ENCODE data around the gene LUZP4.

Gene LUZP4

DNA sequence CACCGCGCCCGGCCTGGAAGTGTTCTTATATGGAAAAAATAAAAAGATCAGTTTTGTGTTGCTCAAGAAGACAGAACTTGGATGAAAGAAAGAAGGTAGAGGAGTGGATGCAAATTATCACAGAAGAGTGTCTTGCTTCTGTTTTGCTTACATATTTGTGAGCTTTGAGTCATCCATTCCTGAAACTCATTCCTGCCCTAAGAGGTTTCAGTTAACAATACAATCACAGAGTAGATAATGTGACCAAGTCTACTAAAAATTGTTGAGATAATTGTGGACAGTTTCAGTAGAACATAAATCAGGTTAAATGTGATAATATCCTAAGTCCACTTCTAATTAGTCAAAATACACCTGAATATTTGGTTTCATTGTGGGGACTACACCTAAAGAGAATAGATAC lies 29.2 kb upstream of the LUZP4 start:
- peak; percentile 15 for DNase-seq (ENCODE audit: extremely low read depth, insufficient read length)
- Histone ChIP-seq H3K27me3 (replicated peaks; ENCODE audit: control insufficient read depth, insufficient read depth, low read length) (no peaks in the 10 kb centered on the region; the same call in none of the 2 replicates), H3K4me3 (replicated peaks; ENCODE audit: low read depth, low read length) (no peak overlapping the region), H3K36me3 (ENCODE audit: control insufficient read depth, insufficient read depth, low read length) (no peaks in the 10 kb centered on the region)
- TF ChIP-seq, protein P1, sequence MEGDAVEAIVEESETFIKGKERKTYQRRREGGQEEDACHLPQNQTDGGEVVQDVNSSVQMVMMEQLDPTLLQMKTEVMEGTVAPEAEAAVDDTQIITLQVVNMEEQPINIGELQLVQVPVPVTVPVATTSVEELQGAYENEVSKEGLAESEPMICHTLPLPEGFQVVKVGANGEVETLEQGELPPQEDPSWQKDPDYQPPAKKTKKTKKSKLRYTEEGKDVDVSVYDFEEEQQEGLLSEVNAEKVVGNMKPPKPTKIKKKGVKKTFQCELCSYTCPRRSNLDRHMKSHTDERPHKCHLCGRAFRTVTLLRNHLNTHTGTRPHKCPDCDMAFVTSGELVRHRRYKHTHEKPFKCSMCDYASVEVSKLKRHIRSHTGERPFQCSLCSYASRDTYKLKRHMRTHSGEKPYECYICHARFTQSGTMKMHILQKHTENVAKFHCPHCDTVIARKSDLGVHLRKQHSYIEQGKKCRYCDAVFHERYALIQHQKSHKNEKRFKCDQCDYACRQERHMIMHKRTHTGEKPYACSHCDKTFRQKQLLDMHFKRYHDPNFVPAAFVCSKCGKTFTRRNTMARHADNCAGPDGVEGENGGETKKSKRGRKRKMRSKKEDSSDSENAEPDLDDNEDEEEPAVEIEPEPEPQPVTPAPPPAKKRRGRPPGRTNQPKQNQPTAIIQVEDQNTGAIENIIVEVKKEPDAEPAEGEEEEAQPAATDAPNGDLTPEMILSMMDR (IDR thresholded peaks at IDR 0.05; ENCODE audit: insufficient read depth, low read length, poor library complexity, severe bottlenecking), result no peak

DNA sequence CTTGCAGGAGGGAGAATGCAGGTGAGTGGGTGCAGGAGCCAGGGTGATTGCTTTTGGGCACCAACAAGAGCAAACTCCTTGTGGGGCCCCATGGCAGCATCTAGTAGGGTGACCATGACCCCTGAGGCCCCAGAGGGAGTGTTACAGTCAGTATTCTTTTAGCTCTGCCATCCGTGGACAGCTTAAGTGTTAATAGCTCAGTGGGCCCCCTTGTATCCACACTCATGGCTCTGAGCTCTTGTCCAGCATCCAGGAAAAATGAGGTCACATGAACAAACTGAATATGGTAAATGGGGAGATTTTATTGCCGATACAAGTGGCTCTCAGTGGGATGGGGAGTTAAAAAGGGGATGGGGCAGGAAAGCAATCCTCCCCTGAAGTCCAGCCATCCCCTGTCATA lies 28.4 kb upstream of the LUZP4 start:
- Histone ChIP-seq H3K4me3 (replicated peaks; ENCODE audit: low read depth, low read length) (no peak overlapping the region), H3K36me3 (ENCODE audit: control insufficient read depth, insufficient read depth, low read length) (no peaks in the 10 kb centered on the region), H3K27me3 (replicated peaks; ENCODE audit: control insufficient read depth, insufficient read depth, low read length) (no peaks in the 10 kb centered on the region; the same call in none of the 2 replicates)
- no peak for DNase-seq (ENCODE audit: extremely low read depth, insufficient read length)
- TF ChIP-seq, protein P1 (IDR thresholded peaks at IDR 0.05; ENCODE audit: insufficient read depth, low read length, poor library complexity, severe bottlenecking), result no peak

DNA sequence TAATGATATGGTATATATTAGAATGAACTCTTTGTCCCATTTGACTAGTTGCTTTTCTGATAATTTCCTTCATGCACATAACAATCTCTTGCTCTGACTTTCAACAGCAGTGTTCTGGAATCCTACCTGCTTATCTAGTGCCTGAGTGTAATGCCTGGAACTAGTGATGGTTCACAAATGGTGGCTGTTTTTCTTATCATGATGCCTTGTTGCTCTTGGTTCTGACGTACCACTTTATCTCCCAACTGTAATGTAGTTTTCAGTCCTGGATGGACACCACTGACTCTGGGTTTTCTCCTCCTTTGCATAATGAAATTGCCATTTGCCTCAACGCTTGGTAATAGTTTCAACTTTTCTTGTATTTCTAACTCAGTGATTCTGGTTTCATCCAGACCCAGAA lies 25.5 kb upstream of the LUZP4 start:
- H3K36me3 ChIP-seq (ENCODE audit: control insufficient read depth, insufficient read depth, low read length), result no peaks in the 10 kb centered on the region
- H3K27me3 ChIP-seq (replicated peaks; ENCODE audit: control insufficient read depth, insufficient read depth, low read length), result no peaks in the 10 kb centered on the region; the same call in none of the 2 replicates
- TF ChIP-seq, protein P1 (IDR thresholded peaks at IDR 0.05; ENCODE audit: insufficient read depth, low read length, poor library complexity, severe bottlenecking), result no peak
- no peak overlapping the region for H3K4me3 ChIP-seq (replicated peaks; ENCODE audit: low read depth, low read length)
- DNase-seq (ENCODE audit: extremely low read depth, insufficient read length), result no peak

DNA sequence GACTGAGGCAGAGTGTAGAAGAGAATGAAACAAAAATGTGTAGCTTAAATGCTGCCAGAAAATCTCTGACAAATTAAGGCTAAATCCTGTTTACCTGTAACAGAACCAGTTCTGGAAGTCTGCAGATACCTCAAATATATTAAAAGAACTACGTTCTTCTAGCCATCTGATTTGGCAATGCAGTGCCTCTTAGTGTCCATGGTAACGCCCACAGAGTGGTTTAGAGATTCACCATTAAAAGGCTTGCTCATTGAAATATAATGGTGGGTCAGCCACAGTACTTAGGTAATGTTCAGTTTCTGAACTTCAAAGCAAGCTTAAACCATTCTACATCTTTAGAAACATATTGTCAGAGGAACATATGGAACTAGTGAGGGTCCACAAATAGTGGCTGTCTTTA lies 23.2 kb upstream of the LUZP4 start:
- TF ChIP-seq, protein P1 (IDR thresholded peaks at IDR 0.05; ENCODE audit: insufficient read depth, low read length, poor library complexity, severe bottlenecking), result no peak
- H3K27me3 ChIP-seq (replicated peaks; ENCODE audit: control insufficient read depth, insufficient read depth, low read length), result no peaks in the 10 kb centered on the region; the same call in 1 of the 2 replicates
- H3K36me3 ChIP-seq (ENCODE audit: control insufficient read depth, insufficient read depth, low read length), result no peaks in the 10 kb centered on the region
- no peak for DNase-seq (ENCODE audit: extremely low read depth, insufficient read length)
- no peak overlapping the region for H3K4me3 ChIP-seq (replicated peaks; ENCODE audit: low read depth, low read length)

DNA sequence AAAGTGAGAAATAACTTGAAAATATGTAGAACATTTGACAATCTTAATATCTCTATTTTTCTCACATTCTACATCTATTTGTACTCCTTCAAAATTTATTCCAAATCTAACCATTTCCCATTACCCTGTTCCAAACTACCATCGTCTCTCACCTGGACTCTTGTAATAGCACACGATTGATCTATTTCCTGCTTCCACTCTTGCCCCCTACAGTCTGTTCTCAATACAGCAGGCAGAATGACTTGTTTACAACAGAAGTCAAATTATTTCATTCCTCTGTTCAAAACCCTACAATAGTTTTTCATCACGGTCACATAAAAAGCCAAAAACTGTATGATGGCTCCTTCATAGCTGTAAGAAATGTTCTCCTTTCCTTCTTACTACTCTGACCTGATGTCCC lies 21.1 kb upstream of the LUZP4 start:
- DNase-seq (ENCODE audit: extremely low read depth, insufficient read length), result no peak
- Histone ChIP-seq H3K27me3 (replicated peaks; ENCODE audit: control insufficient read depth, insufficient read depth, low read length) (no peaks in the 10 kb centered on the region), H3K4me3 (replicated peaks; ENCODE audit: low read depth, low read length) (no peak overlapping the region), H3K36me3 (ENCODE audit: control insufficient read depth, insufficient read depth, low read length) (no peaks in the 10 kb centered on the region)
- TF ChIP-seq, protein P1 (IDR thresholded peaks at IDR 0.05; ENCODE audit: insufficient read depth, low read length, poor library complexity, severe bottlenecking), result peak; percentile 54

DNA sequence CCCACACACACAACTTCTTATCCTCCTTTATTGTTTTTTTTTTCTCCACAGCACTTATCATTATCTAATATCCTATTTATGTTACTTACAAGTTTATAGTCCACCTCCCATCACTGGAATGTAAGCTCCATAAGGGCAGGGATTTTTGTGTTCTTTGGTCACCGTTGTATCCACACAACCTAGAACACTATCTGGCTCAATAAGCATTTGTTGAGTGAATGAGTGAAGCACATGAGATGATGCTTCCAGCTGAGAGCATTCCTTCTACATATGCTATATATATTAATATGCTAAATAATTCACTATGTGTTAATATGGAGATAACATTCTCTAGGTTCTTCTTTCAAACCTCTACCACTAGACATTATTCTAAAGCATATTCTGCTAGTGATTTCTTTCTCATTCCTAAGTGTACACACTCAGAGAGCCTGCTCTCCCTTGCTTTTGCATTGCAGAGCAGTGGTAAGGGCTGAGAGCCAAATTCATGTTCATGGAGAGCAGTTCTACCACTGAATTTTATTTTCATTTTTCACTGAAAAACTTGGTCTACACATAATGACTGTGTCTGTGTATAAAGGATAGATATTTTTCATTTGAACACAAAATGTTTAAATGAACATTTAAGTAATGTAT lies 20.3 kb upstream of the LUZP4 start:
- no peaks in the 10 kb centered on the region for H3K36me3 ChIP-seq (ENCODE audit: control insufficient read depth, insufficient read depth, low read length)
- no peak overlapping the region for H3K4me3 ChIP-seq (replicated peaks; ENCODE audit: low read depth, low read length)
- TF ChIP-seq, protein P1 (IDR thresholded peaks at IDR 0.05; ENCODE audit: insufficient read depth, low read length, poor library complexity, severe bottlenecking), result no peak
- no peak for DNase-seq (ENCODE audit: extremely low read depth, insufficient read length)
- no peaks in the 10 kb centered on the region for H3K27me3 ChIP-seq (replicated peaks; ENCODE audit: control insufficient read depth, insufficient read depth, low read length)

Data from GM06990 (cell line).